ENCODE measurements around the gene TTC38.
"Not testable (repeated sequence)": the region's sequence is repeated elsewhere in the genome, so short reads cannot be mapped to it uniquely, and the experiment has no call there.

Gene TTC38

GRCh38 chr22:46312848-46313247 is 45.0 kb downstream of the TTC38 start:
- POLR2A ChIA-PET; DNase-seq; H3K4me1 ChIP-seq (ENCODE audit: control extremely low read depth in 1 of 4, control insufficient read depth in 4 of 4, insufficient read depth in 4 of 4, low read length in 3 of 4); H3K4me3 ChIP-seq (ENCODE audit: control insufficient read depth in 1 of 7, extremely low read depth in 1 of 7, insufficient read depth in 4 of 7, low read depth in 2 of 7, low read length in 6 of 7); H3K27me3 ChIP-seq (replicated peaks in 2 of 5; ENCODE audit: control insufficient read depth in 4 of 5, insufficient read depth in 5 of 5, low read length in 4 of 5); H3K9me3 ChIP-seq (ENCODE audit: control extremely low read depth in 1 of 5, control insufficient read depth in 4 of 5, insufficient read depth in 2 of 5, low read depth in 1 of 5, low read length in 4 of 5); H3K27ac ChIP-seq (ENCODE audit: insufficient read depth in 1 of 2, low read depth in 1 of 2, low read length in 2 of 2, poor library complexity in 1 of 2, severe bottlenecking in 2 of 2): not testable (repeated sequence)
- H3K36me3 ChIP-seq (ENCODE audit: control insufficient read depth in 4 of 4, insufficient read depth in 4 of 4, low read length in 3 of 4), result peaks cover 7 to 65% (median 36%) of the 10 kb centered on the region in 4 experiments
- CTCF ChIA-PET, result interaction anchor here (0.9 to 7.5 kb wide), 12 partner anchors 10 to 196 kb away, joined by 3 to 70 read pairs (median 4); partner anchors contain the start of gene CDPF1
- WGBS (ENCODE audit: insufficient coverage), result 90% methylated on average over 2 of the region's 2 CpGs

DNA sequence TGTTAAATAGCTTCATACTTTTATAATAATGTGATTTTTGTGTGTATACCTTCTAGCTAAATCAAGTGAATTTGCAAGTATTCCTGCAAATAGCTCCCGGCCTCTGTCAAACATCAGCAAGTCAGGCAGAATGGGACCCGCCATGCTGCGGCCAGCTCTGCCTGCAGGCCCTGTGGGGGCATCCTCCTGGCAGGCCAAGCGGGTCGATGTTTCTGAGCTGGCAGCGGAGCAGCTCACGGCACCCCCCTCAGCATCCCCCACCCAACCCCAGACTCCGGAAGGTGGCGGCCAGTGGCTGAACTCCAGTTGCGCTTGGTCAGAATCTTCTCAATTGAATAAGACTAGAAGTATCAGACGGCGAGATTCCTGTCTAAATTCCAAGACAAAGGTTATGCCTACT is 48.2 kb downstream of the TTC38 start:
- H3K4me1 ChIP-seq (ENCODE audit: control extremely low read depth in 1 of 4, control insufficient read depth in 4 of 4, insufficient read depth in 4 of 4, low read length in 3 of 4), result no peaks in the 10 kb centered on the region
- no peak overlapping the region for H3K27ac ChIP-seq (ENCODE audit: insufficient read depth in 1 of 2, low read depth in 1 of 2, low read length in 2 of 2, poor library complexity in 1 of 2, severe bottlenecking in 2 of 2)
- POLR2A ChIA-PET, result no interaction called here
- H3K36me3 ChIP-seq (ENCODE audit: control insufficient read depth in 4 of 4, insufficient read depth in 4 of 4, low read length in 3 of 4), result peaks cover 10 to 66% (median 36%) of the 10 kb centered on the region in 4 experiments
- CTCF ChIA-PET, result interaction anchor here (1.0 to 3.8 kb wide), 15 partner anchors 9 to 321 kb away, joined by 3 to 52 read pairs (median 4); partner anchors contain the start of gene PKDREJ
- no peak for DNase-seq
- H3K9me3 ChIP-seq (ENCODE audit: control extremely low read depth in 1 of 5, control insufficient read depth in 4 of 5, insufficient read depth in 2 of 5, low read depth in 1 of 5, low read length in 4 of 5), result no peaks in the 10 kb centered on the region
- H3K4me3 ChIP-seq (ENCODE audit: control insufficient read depth in 1 of 7, extremely low read depth in 1 of 7, insufficient read depth in 4 of 7, low read depth in 2 of 7, low read length in 6 of 7), result no peak overlapping the region
- no peaks in the 10 kb centered on the region for H3K27me3 ChIP-seq (replicated peaks in 2 of 5; ENCODE audit: control insufficient read depth in 4 of 5, insufficient read depth in 5 of 5, low read length in 4 of 5)
- 100% methylated on average over 2 of the region's 12 CpGs for WGBS (ENCODE audit: insufficient coverage)

DNA sequence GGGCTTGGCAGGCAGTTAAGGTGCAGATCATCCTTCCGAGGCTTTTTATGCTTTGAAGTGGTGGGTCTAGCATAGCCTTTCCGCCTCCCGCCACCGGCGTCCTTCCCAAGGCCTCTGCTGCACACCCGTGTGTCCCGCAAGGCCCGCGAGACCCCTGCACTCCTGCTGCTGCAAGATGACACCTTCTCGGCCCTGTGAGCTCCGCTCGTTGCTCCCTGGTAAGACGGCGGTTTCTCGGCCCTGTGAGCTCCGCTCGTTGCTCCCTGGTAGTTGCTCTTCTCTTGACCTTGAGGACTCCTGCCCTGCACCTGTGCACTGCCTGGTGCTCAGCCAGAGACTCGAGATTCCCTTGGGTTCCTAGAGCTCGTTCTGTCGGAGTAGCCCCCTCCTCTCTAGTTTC is 49.8 kb downstream of the TTC38 start:
- Histone ChIP-seq H3K9me3 (ENCODE audit: control extremely low read depth in 1 of 5, control insufficient read depth in 4 of 5, insufficient read depth in 2 of 5, low read depth in 1 of 5, low read length in 4 of 5) (no peaks in the 10 kb centered on the region), H3K36me3 (ENCODE audit: control insufficient read depth in 4 of 4, insufficient read depth in 4 of 4, low read length in 3 of 4) (peaks cover 8 to 73% (median 36%) of the 10 kb centered on the region in 4 experiments), H3K27ac (ENCODE audit: insufficient read depth in 1 of 2, low read depth in 1 of 2, low read length in 2 of 2, poor library complexity in 1 of 2, severe bottlenecking in 2 of 2) (no peak overlapping the region), H3K4me3 (ENCODE audit: control insufficient read depth in 1 of 7, extremely low read depth in 1 of 7, insufficient read depth in 4 of 7, low read depth in 2 of 7, low read length in 6 of 7) (no peak overlapping the region), H3K4me1 (ENCODE audit: control extremely low read depth in 1 of 4, control insufficient read depth in 4 of 4, insufficient read depth in 4 of 4, low read length in 3 of 4) (no peaks in the 10 kb centered on the region), H3K27me3 (replicated peaks in 2 of 5; ENCODE audit: control insufficient read depth in 4 of 5, insufficient read depth in 5 of 5, low read length in 4 of 5) (no peaks in the 10 kb centered on the region)
- ChIA-PET CTCF (interaction anchor here (1.0 to 3.8 kb wide), 7 partner anchors 55 to 323 kb away, joined by 3 to 52 read pairs (median 5); partner anchors contain the start of gene PKDREJ), POLR2A (no interaction called here)
- WGBS (ENCODE audit: insufficient coverage), result 97% methylated on average over 20 of the region's 20 CpGs
- DNase-seq, result no peak

GRCh38 chr22:46318576-46318975 is 50.8 kb downstream of the TTC38 start:
- 96% methylated on average over 15 of the region's 15 CpGs for WGBS (ENCODE audit: insufficient coverage)
- H3K36me3 ChIP-seq (ENCODE audit: control insufficient read depth in 4 of 4, insufficient read depth in 4 of 4, low read length in 3 of 4), result peaks cover 8 to 81% (median 42%) of the 10 kb centered on the region in 4 experiments

GRCh38 chr22:46319319-46319718 is 51.5 kb downstream of the TTC38 start:
- Histone ChIP-seq H3K36me3 (ENCODE audit: control insufficient read depth in 4 of 4, insufficient read depth in 4 of 4, low read length in 3 of 4) (peaks cover 8 to 79% (median 44%) of the 10 kb centered on the region in 4 experiments), H3K9me3 (ENCODE audit: control extremely low read depth in 1 of 5, control insufficient read depth in 4 of 5, insufficient read depth in 2 of 5, low read depth in 1 of 5, low read length in 4 of 5) (no peaks in the 10 kb centered on the region), H3K27ac (ENCODE audit: insufficient read depth in 1 of 2, low read depth in 1 of 2, low read length in 2 of 2, poor library complexity in 1 of 2, severe bottlenecking in 2 of 2) (no peak overlapping the region), H3K27me3 (replicated peaks in 2 of 5; ENCODE audit: control insufficient read depth in 4 of 5, insufficient read depth in 5 of 5, low read length in 4 of 5) (no peaks in the 10 kb centered on the region), H3K4me1 (ENCODE audit: control extremely low read depth in 1 of 4, control insufficient read depth in 4 of 4, insufficient read depth in 4 of 4, low read length in 3 of 4) (no peaks in the 10 kb centered on the region), H3K4me3 (ENCODE audit: control insufficient read depth in 1 of 7, extremely low read depth in 1 of 7, insufficient read depth in 4 of 7, low read depth in 2 of 7, low read length in 6 of 7) (no peak overlapping the region)
- ChIA-PET CTCF (interaction anchor here (2.3 to 2.6 kb wide), 2 partner anchors 197 to 202 kb away, joined by 6 to 14 read pairs; no protein-coding TSS in a partner anchor), POLR2A (no interaction called here)
- no peak for DNase-seq
- 98% methylated on average over 10 of the region's 10 CpGs for WGBS (ENCODE audit: insufficient coverage)

More at GRCh38 chr22:46318576-46318975, 50.8 kb downstream of the TTC38 start:
- Histone ChIP-seq H3K9me3 (ENCODE audit: control extremely low read depth in 1 of 5, control insufficient read depth in 4 of 5, insufficient read depth in 2 of 5, low read depth in 1 of 5, low read length in 4 of 5) (no peaks in the 10 kb centered on the region), H3K4me3 (ENCODE audit: control insufficient read depth in 1 of 7, extremely low read depth in 1 of 7, insufficient read depth in 4 of 7, low read depth in 2 of 7, low read length in 6 of 7) (no peak overlapping the region), H3K4me1 (ENCODE audit: control extremely low read depth in 1 of 4, control insufficient read depth in 4 of 4, insufficient read depth in 4 of 4, low read length in 3 of 4) (no peaks in the 10 kb centered on the region), H3K27me3 (replicated peaks in 2 of 5; ENCODE audit: control insufficient read depth in 4 of 5, insufficient read depth in 5 of 5, low read length in 4 of 5) (no peaks in the 10 kb centered on the region), H3K27ac (ENCODE audit: insufficient read depth in 1 of 2, low read depth in 1 of 2, low read length in 2 of 2, poor library complexity in 1 of 2, severe bottlenecking in 2 of 2) (no peak overlapping the region)
- CTCF ChIA-PET, result interaction anchor here (1.0 to 2.3 kb wide), 3 partner anchors 196 to 324 kb away, joined by 3 to 6 read pairs (median 4); no protein-coding TSS in a partner anchor
- no peak for DNase-seq
- POLR2A ChIA-PET, result no interaction called here

GRCh38 chr22:46320166-46320710 is 52.4 kb downstream of the TTC38 start:
- no peaks in the 10 kb centered on the region for H3K27me3 ChIP-seq (replicated peaks in 2 of 5; ENCODE audit: control insufficient read depth in 4 of 5, insufficient read depth in 5 of 5, low read length in 4 of 5)
- H3K4me3 ChIP-seq (ENCODE audit: control insufficient read depth in 1 of 7, extremely low read depth in 1 of 7, insufficient read depth in 4 of 7, low read depth in 2 of 7, low read length in 6 of 7), result no peak overlapping the region
- no peak for DNase-seq
- H3K4me1 ChIP-seq (ENCODE audit: control extremely low read depth in 1 of 4, control insufficient read depth in 4 of 4, insufficient read depth in 4 of 4, low read length in 3 of 4), result no peaks in the 10 kb centered on the region
- 95% methylated on average over 14 of the region's 14 CpGs for WGBS (ENCODE audit: insufficient coverage)
- ChIA-PET CTCF (interaction anchor here (0.8 to 2.6 kb wide), 2 partner anchors 137 to 198 kb away, joined by 3 to 14 read pairs; no protein-coding TSS in a partner anchor), POLR2A (no interaction called here)
- H3K36me3 ChIP-seq (ENCODE audit: control insufficient read depth in 4 of 4, insufficient read depth in 4 of 4, low read length in 3 of 4), result peaks cover 8 to 85% (median 47%) of the 10 kb centered on the region in 4 experiments
- H3K9me3 ChIP-seq (ENCODE audit: control extremely low read depth in 1 of 5, control insufficient read depth in 4 of 5, insufficient read depth in 2 of 5, low read depth in 1 of 5, low read length in 4 of 5), result no peaks in the 10 kb centered on the region
- H3K27ac ChIP-seq (ENCODE audit: insufficient read depth in 1 of 2, low read depth in 1 of 2, low read length in 2 of 2, poor library complexity in 1 of 2, severe bottlenecking in 2 of 2), result no peak overlapping the region

GRCh38 chr22:46320716-46321386 is 53.0 kb downstream of the TTC38 start:
- no peak overlapping the region for H3K4me3 ChIP-seq (ENCODE audit: control insufficient read depth in 1 of 7, extremely low read depth in 1 of 7, insufficient read depth in 4 of 7, low read depth in 2 of 7, low read length in 6 of 7)
- WGBS (ENCODE audit: insufficient coverage), result 98% methylated on average over 16 of the region's 20 CpGs
- no peaks in the 10 kb centered on the region for H3K27me3 ChIP-seq (replicated peaks in 2 of 5; ENCODE audit: control insufficient read depth in 4 of 5, insufficient read depth in 5 of 5, low read length in 4 of 5)
- H3K36me3 ChIP-seq (ENCODE audit: control insufficient read depth in 4 of 4, insufficient read depth in 4 of 4, low read length in 3 of 4), result peaks cover 6 to 83% (median 48%) of the 10 kb centered on the region in 4 experiments
- no peaks in the 10 kb centered on the region for H3K9me3 ChIP-seq (ENCODE audit: control extremely low read depth in 1 of 5, control insufficient read depth in 4 of 5, insufficient read depth in 2 of 5, low read depth in 1 of 5, low read length in 4 of 5)
- CTCF ChIA-PET, result interaction anchor here (0.8 to 2.6 kb wide), 2 partner anchors 138 to 199 kb away, joined by 3 to 14 read pairs; no protein-coding TSS in a partner anchor
- no peak for DNase-seq
- no peaks in the 10 kb centered on the region for H3K4me1 ChIP-seq (ENCODE audit: control extremely low read depth in 1 of 4, control insufficient read depth in 4 of 4, insufficient read depth in 4 of 4, low read length in 3 of 4)
- POLR2A ChIA-PET, result no interaction called here
- H3K27ac ChIP-seq (ENCODE audit: insufficient read depth in 1 of 2, low read depth in 1 of 2, low read length in 2 of 2, poor library complexity in 1 of 2, severe bottlenecking in 2 of 2), result no peak overlapping the region

Data from common myeloid progenitor, CD34-positive (primary cell).